ENCODE results near the gene BCAP29. TPM values are rescaled to one million over a fixed set of nuclear protein-coding genes. Genes with fewer than 3 reads are reported as not detected.
"Not testable (repeated sequence)": the region's sequence is repeated elsewhere in the genome, so short reads cannot be mapped to it uniquely, and the experiment has no call there.

Gene BCAP29
- total RNA-seq (100 to 1,000 TPM; 114 to 134 TPM), polyA plus RNA-seq (ENCODE audit: insufficient read depth, low read depth, low replicate concordance) (121 TPM)
- long read RNA-seq, donor 1, full-length matches to known transcripts, result 20 of 20 reads
- long read RNA-seq, donor 1, partial matches to known transcripts, result 0 of 20 reads
- long read RNA-seq, donor 1, other reads (novel, unspliced or antisense), result 0 of 20 reads
- long read RNA-seq, donor 2, full-length matches to known transcripts, result 16 of 16 reads
- long read RNA-seq, donor 2, partial matches to known transcripts, result 0 of 16 reads
- long read RNA-seq, donor 2, other reads (novel, unspliced or antisense), result 0 of 16 reads

- DNase-seq, result peak; percentile 80
- Histone ChIP-seq H3K27ac (peak within 1 kb of the TSS; percentile 89 to 97), H3K9me3 (no peaks in the 10 kb centered on the region), H3K4me3 (peak within 1 kb of the TSS; percentile 90 to 95), H3K4me1 (peaks cover 16% of the 10 kb centered on the region), H3K27me3 (no peaks in the 10 kb centered on the region), H3K36me3 (ENCODE audit: low read depth, missing control alignments) (no peaks in the 10 kb centered on the region)
- WGBS, 2 donors, result 0% methylated on average over 24 to 72 of the region's 89 CpGs
- intact Hi-C loops (cut with DNase I; ENCODE audit: low total_unique reads), result no loop called here
- TF ChIP-seq POLR2A (IDR thresholded peaks at IDR 0.05) (no peak), CTCF (IDR thresholded peaks at IDR 0.05) (no peak)
Observed at GRCh38 chr7:107579885-107580715, at the start of gene BCAP29. Gene BCAP29, plus strand, starts transcription at chr7:107580246. Its CDS starts 527 bp downstream, at chr7:107580773.

GRCh38 chr7:107530751-107531150, 49.3 kb upstream of the BCAP29 start:
- Histone ChIP-seq H3K27me3 (no peaks in the 10 kb centered on the region), H3K36me3 (ENCODE audit: low read depth, missing control alignments) (no peaks in the 10 kb centered on the region), H3K4me3 (no peak overlapping the region), H3K27ac (no peak overlapping the region), H3K9me3 (no peaks in the 10 kb centered on the region), H3K4me1 (no peaks in the 10 kb centered on the region)
- intact Hi-C loops (cut with DNase I; ENCODE audit: low total_unique reads), result no loop called here
- TF ChIP-seq CTCF (IDR thresholded peaks at IDR 0.05) (no peak), POLR2A (IDR thresholded peaks at IDR 0.05) (no peak)
- no peak for DNase-seq

GRCh38 chr7:107534139-107534538, 45.9 kb upstream of the BCAP29 start:
- TF ChIP-seq CTCF (IDR thresholded peaks at IDR 0.05) (no peak), POLR2A (IDR thresholded peaks at IDR 0.05) (no peak)
- Histone ChIP-seq H3K9me3 (no peaks in the 10 kb centered on the region), H3K27ac (no peak overlapping the region), H3K27me3 (no peaks in the 10 kb centered on the region), H3K4me3 (no peak overlapping the region), H3K4me1 (no peaks in the 10 kb centered on the region), H3K36me3 (ENCODE audit: low read depth, missing control alignments) (no peaks in the 10 kb centered on the region)
- intact Hi-C loops (cut with DNase I; ENCODE audit: low total_unique reads), result no loop called here
- no peak for DNase-seq

- H3K9me3 ChIP-seq; H3K4me3 ChIP-seq; DNase-seq; H3K27me3 ChIP-seq; H3K36me3 ChIP-seq (ENCODE audit: low read depth, missing control alignments); H3K4me1 ChIP-seq; intact Hi-C loops (cut with DNase I; ENCODE audit: low total_unique reads); H3K27ac ChIP-seq: not testable (repeated sequence)
- WGBS, 2 donors, result 90 to 97% methylated on average over 4 of the region's 4 CpGs
Observed at GRCh38 chr7:107537228-107537627, 42.8 kb upstream of the BCAP29 start.

- no peaks in the 10 kb centered on the region for H3K9me3 ChIP-seq
- intact Hi-C loops (cut with DNase I; ENCODE audit: low total_unique reads), result no loop called here
- TF ChIP-seq CTCF (IDR thresholded peaks at IDR 0.05) (no peak), POLR2A (IDR thresholded peaks at IDR 0.05) (no peak)
- H3K27ac ChIP-seq, result no peak overlapping the region
- no peaks in the 10 kb centered on the region for H3K4me1 ChIP-seq
- no peaks in the 10 kb centered on the region for H3K36me3 ChIP-seq (ENCODE audit: low read depth, missing control alignments)
- 59 to 88% methylated on average over 2 of the region's 2 CpGs for WGBS, 2 donors
- no peak overlapping the region for H3K4me3 ChIP-seq
- H3K27me3 ChIP-seq, result no peaks in the 10 kb centered on the region
- no peak for DNase-seq
Observed at GRCh38 chr7:107538001-107538400, 42.0 kb upstream of the BCAP29 start.

All from testis (tissue), 5 donors.